KMS-11 (cell line): ENCODE results near the gene TUBG1.

ENCODE experiments used
- H2AFZ ChIP-seq: fragments of 200-600 bp; sonication (generic); 2 replicates; pipeline ENCODE4 v1.6.1; 2016; ENCODE audit warnings: antibody characterized with exemption, mixed run types, low read depth
- H3K27ac ChIP-seq: fragments of 200-600 bp; sonication (generic); 2 replicates; pipeline ENCODE4 v1.6.1; 2016; ENCODE audit warnings: mild to moderate bottlenecking, mixed run types
- H3K27me3 ChIP-seq: fragments of 200-600 bp; sonication (generic); 2 replicates; pipeline ENCODE4 v1.6.1; 2017; ENCODE audit warnings: mild to moderate bottlenecking, low read depth, mixed run types, moderate library complexity; ENCODE audit not compliant: insufficient read depth
- H3K36me3 ChIP-seq: fragments of 200-600 bp; sonication (generic); 2 replicates; pipeline ENCODE4 v1.6.1; 2017; ENCODE audit warnings: mild to moderate bottlenecking, mixed run types; ENCODE audit not compliant: insufficient read depth
- H3K4me1 ChIP-seq: fragments of 200-600 bp; sonication (generic); 2 replicates; pipeline ENCODE4 v1.6.1; 2016; ENCODE audit warnings: mild to moderate bottlenecking, low read depth, mixed run types; ENCODE audit not compliant: poor library complexity, severe bottlenecking
- H3K4me2 ChIP-seq: fragments of 200-600 bp; sonication (generic); 2 replicates; pipeline ENCODE4 v1.7.0; 2016; ENCODE audit warnings: mild to moderate bottlenecking, mixed run types
- H3K4me3 ChIP-seq: fragments of 200-600 bp; sonication (generic); IDR thresholded peaks from 2 replicates; pipeline ENCODE4 v1.6.1; 2017; ENCODE audit warnings: low read depth, low read length, mixed read lengths; ENCODE audit not compliant: insufficient read depth
- H3K79me2 ChIP-seq: fragments of 200-600 bp; sonication (generic); 2 replicates; pipeline ENCODE4 v1.6.1; 2016; ENCODE audit warnings: low read depth, mixed run types; ENCODE audit not compliant: insufficient read depth
- H3K9ac ChIP-seq: fragments of 200-600 bp; sonication (generic); 2 replicates; pipeline ENCODE4 v1.6.1; 2016; ENCODE audit warnings: mild to moderate bottlenecking, mixed run types
- H4K20me1 ChIP-seq: fragments of 200-600 bp; sonication (generic); 2 replicates; pipeline ENCODE4 v1.6.1; 2016; ENCODE audit warnings: mild to moderate bottlenecking, mixed run types; ENCODE audit not compliant: insufficient read depth
- TF ChIP-seq, protein P1 (sequence below): fragments of 200-600 bp; sonication (generic); conservative IDR thresholded peaks from 2 replicates; pipeline ENCODE4 v1.6.1; 2017; ENCODE audit warnings: low read depth, mild to moderate bottlenecking, antibody characterized with exemption, low read length, moderate library complexity, mixed read lengths

The TUBG1 gene

DNA sequence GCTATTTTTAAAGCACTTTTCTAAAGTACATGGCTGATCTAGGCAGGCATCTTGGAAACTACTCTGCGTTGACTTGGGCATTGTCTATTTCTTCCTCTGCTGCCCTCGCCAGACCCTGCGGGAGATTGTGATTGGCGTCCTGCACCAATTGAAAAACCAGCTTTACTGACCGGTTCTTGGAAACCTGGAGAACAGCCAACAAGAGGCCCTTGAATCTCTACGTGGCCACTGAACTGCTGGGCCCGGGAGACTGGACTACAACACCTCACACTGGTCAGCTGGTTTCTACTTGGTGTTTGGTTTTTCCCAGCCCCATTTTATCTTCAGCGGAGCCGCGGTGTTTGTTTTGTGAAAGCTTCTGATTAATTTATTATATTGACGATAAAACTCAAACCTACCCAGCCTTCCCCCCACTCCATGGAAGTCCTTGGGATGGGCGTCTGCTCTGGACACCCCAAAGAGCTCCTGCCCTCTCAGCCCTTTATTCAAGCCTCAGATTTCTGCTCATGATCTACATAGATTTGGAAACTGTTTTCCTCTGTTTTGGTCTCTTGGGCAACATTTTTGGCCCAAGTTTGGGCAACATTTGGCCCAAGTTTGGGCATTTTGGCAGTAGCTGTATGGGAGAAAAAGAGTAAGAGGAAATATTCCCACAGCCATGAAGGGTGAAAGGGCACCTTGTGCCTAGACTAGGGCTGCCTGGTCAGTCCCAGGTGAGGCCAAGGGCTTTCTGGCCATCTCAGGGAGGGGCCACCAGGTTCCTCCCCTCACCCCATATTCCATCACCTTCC is 37.9 kb upstream of the TUBG1 start:
- Histone ChIP-seq H2AFZ (no peak overlapping the region), H3K27ac (no peak overlapping the region; the same call in 1 of the 2 replicates), H4K20me1 (no peaks in the 10 kb centered on the region), H3K9ac (no peak overlapping the region), H3K4me3 (no peak overlapping the region), H3K27me3 (no peaks in the 10 kb centered on the region), H3K79me2 (peaks cover 31% of the 10 kb centered on the region), H3K4me2 (no peak overlapping the region), H3K4me1 (peaks cover 71% of the 10 kb centered on the region), H3K36me3 (peaks cover 11% of the 10 kb centered on the region; the same call in 1 of the 2 replicates)
- TF ChIP-seq, protein P1, sequence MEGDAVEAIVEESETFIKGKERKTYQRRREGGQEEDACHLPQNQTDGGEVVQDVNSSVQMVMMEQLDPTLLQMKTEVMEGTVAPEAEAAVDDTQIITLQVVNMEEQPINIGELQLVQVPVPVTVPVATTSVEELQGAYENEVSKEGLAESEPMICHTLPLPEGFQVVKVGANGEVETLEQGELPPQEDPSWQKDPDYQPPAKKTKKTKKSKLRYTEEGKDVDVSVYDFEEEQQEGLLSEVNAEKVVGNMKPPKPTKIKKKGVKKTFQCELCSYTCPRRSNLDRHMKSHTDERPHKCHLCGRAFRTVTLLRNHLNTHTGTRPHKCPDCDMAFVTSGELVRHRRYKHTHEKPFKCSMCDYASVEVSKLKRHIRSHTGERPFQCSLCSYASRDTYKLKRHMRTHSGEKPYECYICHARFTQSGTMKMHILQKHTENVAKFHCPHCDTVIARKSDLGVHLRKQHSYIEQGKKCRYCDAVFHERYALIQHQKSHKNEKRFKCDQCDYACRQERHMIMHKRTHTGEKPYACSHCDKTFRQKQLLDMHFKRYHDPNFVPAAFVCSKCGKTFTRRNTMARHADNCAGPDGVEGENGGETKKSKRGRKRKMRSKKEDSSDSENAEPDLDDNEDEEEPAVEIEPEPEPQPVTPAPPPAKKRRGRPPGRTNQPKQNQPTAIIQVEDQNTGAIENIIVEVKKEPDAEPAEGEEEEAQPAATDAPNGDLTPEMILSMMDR = no peak

DNA sequence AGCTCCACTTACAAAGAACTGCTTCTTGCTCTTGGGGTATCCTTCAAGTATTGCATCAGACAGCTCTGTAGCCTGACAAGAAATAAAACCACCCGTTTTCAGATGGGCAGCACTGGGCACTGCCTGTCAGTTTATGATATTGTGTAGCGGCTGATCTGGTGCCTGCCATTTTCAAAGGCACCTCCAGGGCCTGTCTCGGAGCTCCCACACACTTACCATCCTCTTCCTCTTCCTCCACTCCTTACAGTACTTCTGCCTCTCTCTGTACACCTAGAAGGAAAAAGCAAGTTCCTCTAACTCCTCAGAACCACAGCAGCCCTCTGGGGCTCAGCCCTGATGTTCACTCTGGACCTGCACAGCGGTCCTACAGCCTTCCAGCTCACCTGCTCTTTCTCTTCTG is 36.4 kb upstream of the TUBG1 start:
- H3K79me2 ChIP-seq = peaks cover 31% of the 10 kb centered on the region
- H4K20me1 ChIP-seq = no peaks in the 10 kb centered on the region
- peaks cover 70% of the 10 kb centered on the region for H3K4me1 ChIP-seq
- H3K27me3 ChIP-seq = no peaks in the 10 kb centered on the region
- H3K36me3 ChIP-seq = peaks cover 11% of the 10 kb centered on the region; the same call in 1 of the 2 replicates
- TF ChIP-seq, protein P1 = no peak
- no peak overlapping the region for H3K27ac ChIP-seq
- H3K4me3 ChIP-seq = no peak overlapping the region
- no peak overlapping the region for H3K9ac ChIP-seq
- no peak overlapping the region for H3K4me2 ChIP-seq
- no peak overlapping the region for H2AFZ ChIP-seq

DNA sequence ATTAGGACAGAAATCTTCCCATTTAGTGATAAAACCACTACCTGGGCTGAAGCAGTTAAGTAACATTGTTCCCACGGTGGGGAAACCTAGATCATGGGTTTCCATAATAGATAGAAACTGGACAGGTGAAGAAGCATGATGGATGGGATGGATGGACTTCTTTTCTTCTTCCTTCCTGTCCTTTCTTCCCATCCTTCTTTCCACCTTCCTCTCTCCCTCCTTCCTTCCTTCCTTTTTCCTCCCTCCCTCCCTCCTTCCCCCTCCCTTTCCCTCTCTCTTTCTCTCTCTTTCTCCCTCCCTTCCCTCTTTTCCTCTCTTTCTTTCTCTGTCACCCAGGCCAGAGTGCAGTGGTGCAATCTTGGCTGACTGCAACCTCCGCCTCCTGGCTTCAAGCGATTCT is 35.0 kb upstream of the TUBG1 start:
- Histone ChIP-seq H3K79me2 (peaks cover 25% of the 10 kb centered on the region; the same call in 1 of the 2 replicates), H2AFZ (no peak overlapping the region), H3K4me2 (no peak overlapping the region), H3K27ac (no peak overlapping the region), H3K9ac (no peak overlapping the region), H3K27me3 (no peaks in the 10 kb centered on the region), H4K20me1 (no peaks in the 10 kb centered on the region), H3K36me3 (peaks cover 11% of the 10 kb centered on the region; the same call in 1 of the 2 replicates), H3K4me1 (peaks cover 65% of the 10 kb centered on the region), H3K4me3 (no peak overlapping the region)
- TF ChIP-seq, protein P1 = no peak

DNA sequence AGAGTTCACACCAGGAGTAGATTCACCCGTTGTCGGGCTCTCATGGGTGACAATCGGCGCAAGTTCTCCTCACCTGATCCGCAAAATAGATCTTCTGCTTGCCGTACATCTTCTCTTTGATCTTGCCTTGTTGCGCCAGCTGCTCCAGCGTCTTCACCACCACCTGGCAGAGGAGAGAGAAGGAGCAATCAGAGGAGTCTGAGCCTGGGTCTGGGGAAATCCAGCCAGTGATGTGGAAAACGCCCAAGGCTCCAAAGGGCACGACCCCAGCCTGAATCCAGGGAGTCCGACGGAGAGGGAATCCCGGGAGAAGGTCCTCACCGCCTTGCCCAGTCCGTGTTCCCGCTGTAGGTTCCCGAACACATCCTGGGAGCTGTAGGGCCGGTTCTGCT is 32.3 kb upstream of the TUBG1 start:
- TF ChIP-seq, protein P1 = no peak
- Histone ChIP-seq H3K9ac (peak overlapping the region; percentile 73; the same call in 1 of the 2 replicates), H3K4me3 (no peak overlapping the region), H3K4me2 (peak overlapping the region; percentile 93), H3K4me1 (peaks cover 65% of the 10 kb centered on the region), H3K36me3 (peaks cover 2% of the 10 kb centered on the region; the same call in 1 of the 2 replicates), H2AFZ (peak overlapping the region; percentile 58; the same call in 1 of the 2 replicates), H3K27me3 (no peaks in the 10 kb centered on the region), H3K27ac (peak overlapping the region; percentile 90), H4K20me1 (no peaks in the 10 kb centered on the region), H3K79me2 (peaks cover 17% of the 10 kb centered on the region; the same call in 1 of the 2 replicates)
